ENCODE measurements around the gene CDC42EP5.

DNA sequence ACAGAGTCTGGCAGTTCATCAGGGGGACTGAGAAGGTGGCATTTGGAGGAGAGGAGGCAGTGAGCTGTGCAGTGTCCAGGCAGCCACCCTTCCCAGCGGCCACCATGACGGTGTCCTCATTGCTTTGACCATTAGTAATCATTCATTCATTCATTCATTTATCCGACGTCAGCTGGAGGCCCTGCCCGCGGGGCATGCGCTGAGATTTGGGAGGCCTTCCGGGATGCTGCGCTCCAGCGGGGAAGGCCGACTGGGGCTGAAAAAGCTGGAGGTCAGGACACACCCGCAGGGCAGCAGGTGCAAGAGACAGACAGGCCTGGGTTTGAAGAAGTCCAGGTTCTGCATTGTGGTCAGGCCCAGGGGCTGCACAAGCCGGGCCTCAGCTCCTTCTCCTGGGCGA, 48.9 kb downstream of the CDC42EP5 start:
- TF ChIP-seq, protein P1, sequence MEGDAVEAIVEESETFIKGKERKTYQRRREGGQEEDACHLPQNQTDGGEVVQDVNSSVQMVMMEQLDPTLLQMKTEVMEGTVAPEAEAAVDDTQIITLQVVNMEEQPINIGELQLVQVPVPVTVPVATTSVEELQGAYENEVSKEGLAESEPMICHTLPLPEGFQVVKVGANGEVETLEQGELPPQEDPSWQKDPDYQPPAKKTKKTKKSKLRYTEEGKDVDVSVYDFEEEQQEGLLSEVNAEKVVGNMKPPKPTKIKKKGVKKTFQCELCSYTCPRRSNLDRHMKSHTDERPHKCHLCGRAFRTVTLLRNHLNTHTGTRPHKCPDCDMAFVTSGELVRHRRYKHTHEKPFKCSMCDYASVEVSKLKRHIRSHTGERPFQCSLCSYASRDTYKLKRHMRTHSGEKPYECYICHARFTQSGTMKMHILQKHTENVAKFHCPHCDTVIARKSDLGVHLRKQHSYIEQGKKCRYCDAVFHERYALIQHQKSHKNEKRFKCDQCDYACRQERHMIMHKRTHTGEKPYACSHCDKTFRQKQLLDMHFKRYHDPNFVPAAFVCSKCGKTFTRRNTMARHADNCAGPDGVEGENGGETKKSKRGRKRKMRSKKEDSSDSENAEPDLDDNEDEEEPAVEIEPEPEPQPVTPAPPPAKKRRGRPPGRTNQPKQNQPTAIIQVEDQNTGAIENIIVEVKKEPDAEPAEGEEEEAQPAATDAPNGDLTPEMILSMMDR (IDR thresholded peaks at IDR 0.05): no peak
- TF ChIP-seq EP300 (IDR thresholded peaks at IDR 0.05): no peak
- TF ChIP-seq POLR2AphosphoS5 (IDR thresholded peaks at IDR 0.05): no peak
